Thymus (tissue), 11 donors: ENCODE data around the gene F8. TPM values are rescaled to one million over a fixed set of nuclear protein-coding genes. Genes with fewer than 3 reads are reported as not detected.

Experiments used
- DNase-seq, 9 donors: peaks; one replicate each; pipeline ENCODE4 v3.0.0-alpha.2; 2013; ENCODE audit warnings: low spot score in 9 of 9, low read depth in 6 of 9, missing footprints in 1 of 9
- H3K27ac ChIP-seq, 2 donors: one replicate each; pipeline ENCODE4 v1.5.1; 2013; ENCODE audit warnings: control low read depth in 1 of 2, low read depth in 1 of 2, low read length in 1 of 2, mild to moderate bottlenecking in 1 of 2, moderate library complexity in 1 of 2
- H3K27me3 ChIP-seq, 2 donors: one replicate each; pipeline ENCODE4 v1.5.1; 2013; ENCODE audit warnings: low read length in 1 of 2; ENCODE audit not compliant: control insufficient read depth in 2 of 2, insufficient read depth in 1 of 2
- H3K36me3 ChIP-seq, 2 donors: one replicate each; pipeline ENCODE4 v1.5.1; 2013; ENCODE audit warnings: low read length in 1 of 2, mild to moderate bottlenecking in 1 of 2, moderate library complexity in 1 of 2; ENCODE audit not compliant: control insufficient read depth in 2 of 2, insufficient read depth in 2 of 2
- H3K4me1 ChIP-seq, 2 donors: one replicate each; pipeline ENCODE4 v1.5.1; 2013; ENCODE audit warnings: low read length in 2 of 2; ENCODE audit not compliant: control insufficient read depth in 2 of 2, insufficient read depth in 2 of 2
- H3K4me3 ChIP-seq, 2 donors: one replicate each; pipeline ENCODE4 v1.5.1; 2013; ENCODE audit warnings: low read length in 2 of 2, control low read depth in 1 of 2, mild to moderate bottlenecking in 1 of 2
- H3K9me3 ChIP-seq, 2 donors: one replicate each; pipeline ENCODE4 v1.5.1; 2013; ENCODE audit warnings: low read length in 1 of 2, mild to moderate bottlenecking in 1 of 2; ENCODE audit not compliant: control insufficient read depth in 2 of 2, insufficient read depth in 1 of 2
- WGBS: extraction: QIAGEN DNeasy Blood & Tissue Kit; methylation state at CpG from one replicate; pipeline ENCODE4 v1.1.7; 2013; 5-methylcytosine and 5-hydroxymethylcytosine counted together
- polyA plus RNA-seq: library from polyadenylated mRNA; stranded (reverse); fragments of 200-250 nt; gene quantifications from one replicate; pipeline ENCODE4 v1.2.3, GENCODE V29; 2013
- total RNA-seq: library from RNA; stranded (reverse); fragments of 120-200 nt; gene quantifications from one replicate; pipeline ENCODE4 v1.2.4, GENCODE V29; 2013
- donor health status: healthy.

Gene F8
- total and polyA plus RNA-seq, 2 donors = 2.9 to 10.7 TPM

DNA sequence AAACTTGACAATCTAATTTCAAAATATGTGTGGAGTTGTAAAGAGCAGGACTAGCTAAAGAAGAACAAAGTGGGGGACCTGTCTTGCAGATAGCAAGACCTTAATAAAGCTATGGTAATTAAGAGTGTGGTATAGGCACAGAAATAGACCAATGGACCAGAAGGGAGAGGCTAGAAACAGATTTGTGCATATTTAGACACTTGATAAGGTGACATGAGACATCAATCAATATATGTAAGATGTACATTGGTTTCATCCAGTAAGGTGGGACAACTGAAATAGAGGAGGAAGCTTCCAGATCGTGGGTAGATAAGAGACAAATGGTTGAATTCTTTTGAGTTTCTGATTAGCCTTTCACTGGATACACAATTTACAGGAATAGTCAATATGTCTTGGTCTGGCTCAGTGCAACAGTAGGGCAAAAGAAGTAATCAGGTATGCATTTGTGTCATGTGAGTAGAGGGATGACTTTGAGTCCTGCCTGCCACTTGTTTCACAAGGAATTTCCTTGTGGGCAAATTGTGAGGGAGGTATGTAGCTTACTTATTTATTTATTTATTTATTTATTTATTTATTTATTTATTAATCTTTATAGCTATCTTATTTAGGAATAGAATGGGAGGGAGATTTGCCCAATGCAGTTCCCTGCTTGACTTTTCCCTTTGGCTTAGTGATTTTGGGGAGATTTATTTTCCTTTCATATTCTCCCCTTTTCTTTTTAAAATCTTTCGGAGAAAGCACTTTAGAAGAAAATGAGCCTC lies 210.0 kb downstream of the F8 start:
- Histone ChIP-seq H3K36me3 (no peaks in the 10 kb centered on the region), H3K4me1 (peaks cover 0 to 2% of the 10 kb centered on the region in 2 donors), H3K27ac (no peak overlapping the region), H3K27me3 (no peaks in the 10 kb centered on the region), H3K4me3 (no peak overlapping the region), H3K9me3 (no peaks in the 10 kb centered on the region)
- 95% methylated on average over 2 of the region's 2 CpGs for WGBS
- DNase-seq = no peak

- peak in 1 of 9 donors; percentile 30 for DNase-seq
- no peaks in the 10 kb centered on the region for H3K9me3 ChIP-seq
- H3K27ac ChIP-seq = no peak overlapping the region
- H3K4me3 ChIP-seq = no peak overlapping the region
- peaks cover 2 to 7% of the 10 kb centered on the region in 2 donors for H3K4me1 ChIP-seq
- H3K36me3 ChIP-seq = no peaks in the 10 kb centered on the region
- H3K27me3 ChIP-seq = no peaks in the 10 kb centered on the region
- WGBS = 45% methylated on average over 1 of the region's 1 CpG
Measured at GRCh38 chrX:154809939-154810665, 212.4 kb downstream of the F8 start.

DNA sequence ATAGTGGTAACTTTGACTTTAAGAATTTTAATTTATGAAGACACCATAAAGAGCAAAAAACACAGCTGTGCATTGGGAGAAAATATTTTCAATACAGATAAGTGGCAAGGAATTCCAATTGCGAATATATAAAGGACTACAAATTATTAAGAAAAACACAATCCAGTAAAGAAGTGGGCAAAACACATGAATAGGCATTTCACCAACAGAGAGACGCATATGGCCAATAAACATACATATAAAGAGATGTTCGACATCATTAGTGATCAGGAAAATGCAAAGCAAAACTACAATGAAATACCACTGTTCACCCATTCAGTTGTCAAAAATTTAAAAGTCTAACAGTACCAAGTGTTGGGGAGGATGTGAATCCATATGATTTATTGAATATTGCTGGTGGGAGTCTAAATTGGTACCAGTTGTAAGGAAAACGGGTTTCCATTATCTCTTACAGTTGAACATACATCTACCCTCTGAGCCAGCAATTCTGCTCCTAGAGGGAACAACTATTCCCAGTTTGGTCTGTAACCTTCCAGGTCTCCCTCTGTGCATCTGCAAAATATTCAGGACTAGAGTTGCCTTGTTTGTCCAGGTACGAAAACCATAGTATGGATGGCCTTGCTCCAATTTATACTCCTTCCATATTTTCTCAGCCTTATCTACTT lies 215.6 kb downstream of the F8 start:
- no peak overlapping the region for H3K27ac ChIP-seq
- over 99% methylated on average over 5 of the region's 5 CpGs for WGBS
- H3K36me3 ChIP-seq = no peaks in the 10 kb centered on the region
- peaks cover 6 to 24% of the 10 kb centered on the region in 2 donors for H3K4me1 ChIP-seq
- H3K4me3 ChIP-seq = no peak overlapping the region
- DNase-seq = no peak
- H3K27me3 ChIP-seq = no peaks in the 10 kb centered on the region
- no peaks in the 10 kb centered on the region for H3K9me3 ChIP-seq

- no peaks in the 10 kb centered on the region for H3K27me3 ChIP-seq
- no peak overlapping the region for H3K27ac ChIP-seq
- H3K36me3 ChIP-seq = no peaks in the 10 kb centered on the region
- 21% methylated on average over 13 of the region's 13 CpGs for WGBS
- peak overlapping the region; percentile 74 to 83 for H3K4me3 ChIP-seq
- no peak for DNase-seq
- H3K4me1 ChIP-seq = peaks cover 10 to 37% of the 10 kb centered on the region in 2 donors
- H3K9me3 ChIP-seq = no peaks in the 10 kb centered on the region
Measured at GRCh38 chrX:154805696-154806091, 216.8 kb downstream of the F8 start.

GRCh38 chrX:154804957-154805695 lies 217.4 kb downstream of the F8 start, which contains the start of gene MPP1:
Gene MPP1, minus strand, starts transcription at chrX:154805485. Its CDS starts 112 bp downstream, at chrX:154805373.
- Histone ChIP-seq H3K27ac (peak within 1 kb of the TSS; percentile 31 to 75), H3K9me3 (no peaks in the 10 kb centered on the region), H3K27me3 (no peaks in the 10 kb centered on the region), H3K4me3 (peak within 1 kb of the TSS; percentile 74 to 83), H3K36me3 (no peaks in the 10 kb centered on the region), H3K4me1 (peaks cover 8 to 42% of the 10 kb centered on the region in 2 donors)
- WGBS = under 1% methylated on average over 65 of the region's 65 CpGs
- DNase-seq = peak in 7 of 9 donors; percentile 43 to 84 (median 66)

DNA sequence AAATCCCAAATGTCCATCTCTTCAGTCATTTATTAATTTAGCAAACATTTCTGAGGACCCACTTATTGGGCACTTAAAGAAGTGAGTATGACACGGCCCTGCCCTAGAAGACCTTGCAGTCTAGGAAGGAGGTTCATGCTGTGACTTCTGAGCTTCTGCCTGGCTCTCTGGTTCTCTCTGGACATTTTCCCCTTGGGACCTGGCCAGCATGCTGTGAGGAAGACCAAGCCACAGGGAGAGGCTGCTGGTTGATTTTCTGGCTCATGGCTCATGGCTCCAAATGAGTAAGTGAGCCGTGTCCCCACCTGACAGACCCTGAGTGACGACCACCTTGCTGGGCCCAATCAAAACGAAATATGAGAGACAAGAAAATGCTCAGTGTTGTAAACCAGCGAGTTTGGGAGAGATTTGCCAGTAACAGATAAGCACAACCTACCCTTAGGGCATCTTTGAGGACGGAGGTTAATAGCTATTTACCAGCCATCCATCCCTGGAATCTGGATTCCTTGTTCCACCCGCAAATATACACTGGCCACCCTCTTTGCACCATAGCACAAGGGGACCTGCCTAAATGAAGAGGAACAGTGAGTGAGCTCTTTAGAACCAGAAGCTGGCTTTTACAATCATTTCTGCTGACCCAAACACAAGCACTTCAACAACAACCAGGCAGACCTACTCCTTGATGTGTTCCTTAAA lies 218.1 kb downstream of the F8 start:
- peaks cover 8 to 49% of the 10 kb centered on the region in 2 donors for H3K4me1 ChIP-seq
- no peak for DNase-seq
- no peaks in the 10 kb centered on the region for H3K9me3 ChIP-seq
- peak overlapping the region; percentile 74 to 83 for H3K4me3 ChIP-seq
- H3K27me3 ChIP-seq = no peaks in the 10 kb centered on the region
- no peaks in the 10 kb centered on the region for H3K36me3 ChIP-seq
- peak overlapping the region; percentile 31 to 75 for H3K27ac ChIP-seq
- WGBS = 26% methylated on average over 7 of the region's 7 CpGs

DNA sequence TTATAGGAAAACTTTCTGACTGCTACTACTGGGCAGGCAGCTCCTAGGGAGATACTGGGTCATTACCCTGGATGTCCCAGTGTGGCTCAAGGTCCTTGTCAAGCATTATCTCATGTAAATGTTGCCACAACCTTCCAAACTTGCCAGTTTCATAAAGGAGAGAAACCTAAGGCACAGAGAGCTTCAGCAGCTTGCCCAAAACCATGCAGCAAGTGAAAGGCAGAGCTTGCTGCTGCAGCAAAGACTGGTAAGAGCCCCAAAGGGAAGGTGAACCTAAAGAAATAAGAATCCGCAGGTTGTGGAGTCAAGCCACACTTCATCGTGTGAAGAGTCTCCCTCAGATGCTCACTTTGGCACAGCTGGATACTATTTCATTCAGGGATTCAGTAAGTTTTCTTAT lies 219.6 kb downstream of the F8 start:
- H3K9me3 ChIP-seq = no peaks in the 10 kb centered on the region
- WGBS = 70% methylated on average over 2 of the region's 2 CpGs
- H3K27ac ChIP-seq = peak overlapping the region; percentile 19 to 75
- H3K27me3 ChIP-seq = no peaks in the 10 kb centered on the region
- H3K4me1 ChIP-seq = peaks cover 8 to 50% of the 10 kb centered on the region in 2 donors
- DNase-seq = no peak
- peak overlapping the region; percentile 4 to 74 for H3K4me3 ChIP-seq
- no peaks in the 10 kb centered on the region for H3K36me3 ChIP-seq

GRCh38 chrX:154800478-154801210 lies 221.9 kb downstream of the F8 start:
- H3K9me3 ChIP-seq = no peaks in the 10 kb centered on the region
- H3K36me3 ChIP-seq = no peaks in the 10 kb centered on the region
- no peak overlapping the region for H3K4me3 ChIP-seq
- H3K4me1 ChIP-seq = peaks cover 11 to 55% of the 10 kb centered on the region in 2 donors
- peak overlapping the region; percentile 77 to 84 for H3K27ac ChIP-seq
- no peaks in the 10 kb centered on the region for H3K27me3 ChIP-seq
- no peak for DNase-seq
- 57% methylated on average over 8 of the region's 8 CpGs for WGBS
